ENCODE data around the gene GADL1.

GADL1 gene

GRCh38 chr3:30693470-30694120, 200.9 kb downstream of the GADL1 start:
- Mint-ChIP-seq H3K9me3 (no peaks in the 10 kb centered on the region), H3K27ac (peak overlapping the region; percentile 60), H3K27me3 (no peaks in the 10 kb centered on the region), H3K4me3 (no peak overlapping the region), H3K36me3 (peaks cover 46% of the 10 kb centered on the region), H3K4me1 (peaks cover 87% of the 10 kb centered on the region)

- Mint-ChIP-seq H3K27me3 (no peaks in the 10 kb centered on the region), H3K4me3 (no peak overlapping the region), H3K4me1 (peaks cover 91% of the 10 kb centered on the region), H3K9me3 (no peaks in the 10 kb centered on the region), H3K36me3 (peaks cover 47% of the 10 kb centered on the region), H3K27ac (peak overlapping the region; percentile 97)
Observed at GRCh38 chr3:30692498-30693130, 201.8 kb downstream of the GADL1 start.

GRCh38 chr3:30691944-30692343, 202.5 kb downstream of the GADL1 start:
- Mint-ChIP-seq H3K27ac (peak overlapping the region; percentile 97), H3K36me3 (peaks cover 46% of the 10 kb centered on the region), H3K4me1 (peaks cover 91% of the 10 kb centered on the region)

GRCh38 chr3:30691249-30691880, 203.1 kb downstream of the GADL1 start:
- no peak overlapping the region for H3K4me3 Mint-ChIP-seq
- H3K9me3 Mint-ChIP-seq: no peaks in the 10 kb centered on the region
- peaks cover 91% of the 10 kb centered on the region for H3K4me1 Mint-ChIP-seq
- peaks cover 47% of the 10 kb centered on the region for H3K36me3 Mint-ChIP-seq
- H3K27ac Mint-ChIP-seq: peak overlapping the region; percentile 83
- H3K27me3 Mint-ChIP-seq: no peaks in the 10 kb centered on the region

More at GRCh38 chr3:30691944-30692343, 202.5 kb downstream of the GADL1 start:
- H3K9me3 Mint-ChIP-seq: no peaks in the 10 kb centered on the region
- no peak overlapping the region for H3K4me3 Mint-ChIP-seq
- H3K27me3 Mint-ChIP-seq: no peaks in the 10 kb centered on the region

- Mint-ChIP-seq H3K4me3 (no peak overlapping the region), H3K36me3 (peaks cover 55% of the 10 kb centered on the region), H3K4me1 (peaks cover 91% of the 10 kb centered on the region), H3K27ac (peak overlapping the region; percentile 83), H3K27me3 (no peaks in the 10 kb centered on the region), H3K9me3 (no peaks in the 10 kb centered on the region)
Observed at GRCh38 chr3:30690199-30690598, 204.3 kb downstream of the GADL1 start.

- H3K27me3 Mint-ChIP-seq: no peaks in the 10 kb centered on the region
- H3K27ac Mint-ChIP-seq: peak overlapping the region; percentile 99
- peaks cover 54% of the 10 kb centered on the region for H3K36me3 Mint-ChIP-seq
- peak overlapping the region; percentile 86 for H3K4me3 Mint-ChIP-seq
- H3K9me3 Mint-ChIP-seq: no peaks in the 10 kb centered on the region
- peaks cover 95% of the 10 kb centered on the region for H3K4me1 Mint-ChIP-seq
Observed at GRCh38 chr3:30688776-30689641, 205.5 kb downstream of the GADL1 start.

GRCh38 chr3:30687930-30688570, 206.4 kb downstream of the GADL1 start:
- Mint-ChIP-seq H3K9me3 (no peaks in the 10 kb centered on the region), H3K27ac (peak overlapping the region; percentile 92), H3K4me3 (peak overlapping the region; percentile 40), H3K36me3 (peaks cover 58% of the 10 kb centered on the region), H3K27me3 (no peaks in the 10 kb centered on the region), H3K4me1 (peaks cover 97% of the 10 kb centered on the region)

- peaks cover 99% of the 10 kb centered on the region for H3K4me1 Mint-ChIP-seq
- H3K4me3 Mint-ChIP-seq: no peak overlapping the region
- no peaks in the 10 kb centered on the region for H3K9me3 Mint-ChIP-seq
- no peaks in the 10 kb centered on the region for H3K27me3 Mint-ChIP-seq
- H3K27ac Mint-ChIP-seq: peak overlapping the region; percentile 92
- H3K36me3 Mint-ChIP-seq: peaks cover 60% of the 10 kb centered on the region
Observed at GRCh38 chr3:30686799-30687198, 207.7 kb downstream of the GADL1 start.

- H3K9me3 Mint-ChIP-seq: no peaks in the 10 kb centered on the region
- H3K4me1 Mint-ChIP-seq: peaks cover 100% of the 10 kb centered on the region
- peak overlapping the region; percentile 85 for H3K27ac Mint-ChIP-seq
- H3K36me3 Mint-ChIP-seq: peaks cover 64% of the 10 kb centered on the region
- H3K27me3 Mint-ChIP-seq: no peaks in the 10 kb centered on the region
- H3K4me3 Mint-ChIP-seq: no peak overlapping the region
Observed at GRCh38 chr3:30686176-30686575, 208.3 kb downstream of the GADL1 start.

GRCh38 chr3:30685267-30685667, 209.2 kb downstream of the GADL1 start:
- peaks cover 100% of the 10 kb centered on the region for H3K4me1 Mint-ChIP-seq
- peak overlapping the region; percentile 31 for H3K4me3 Mint-ChIP-seq
- H3K9me3 Mint-ChIP-seq: no peaks in the 10 kb centered on the region
- peak overlapping the region; percentile 85 for H3K27ac Mint-ChIP-seq
- H3K36me3 Mint-ChIP-seq: peaks cover 65% of the 10 kb centered on the region
- no peaks in the 10 kb centered on the region for H3K27me3 Mint-ChIP-seq

GRCh38 chr3:30684356-30684755, 210.1 kb downstream of the GADL1 start:
- no peaks in the 10 kb centered on the region for H3K27me3 Mint-ChIP-seq
- peaks cover 67% of the 10 kb centered on the region for H3K36me3 Mint-ChIP-seq
- peak overlapping the region; percentile 71 for H3K4me3 Mint-ChIP-seq
- peaks cover 98% of the 10 kb centered on the region for H3K4me1 Mint-ChIP-seq
- peak overlapping the region; percentile 85 for H3K27ac Mint-ChIP-seq
- no peaks in the 10 kb centered on the region for H3K9me3 Mint-ChIP-seq

- H3K4me1 Mint-ChIP-seq: peaks cover 98% of the 10 kb centered on the region
- no peaks in the 10 kb centered on the region for H3K27me3 Mint-ChIP-seq
- peak overlapping the region; percentile 71 for H3K4me3 Mint-ChIP-seq
- H3K36me3 Mint-ChIP-seq: peaks cover 69% of the 10 kb centered on the region
- H3K9me3 Mint-ChIP-seq: no peaks in the 10 kb centered on the region
- H3K27ac Mint-ChIP-seq: peak overlapping the region; percentile 85
Observed at GRCh38 chr3:30683769-30684168, 210.7 kb downstream of the GADL1 start.

GRCh38 chr3:30682434-30683155, 211.9 kb downstream of the GADL1 start:
- H3K27me3 Mint-ChIP-seq: no peaks in the 10 kb centered on the region
- peak overlapping the region; percentile 97 for H3K27ac Mint-ChIP-seq
- H3K36me3 Mint-ChIP-seq: peaks cover 68% of the 10 kb centered on the region
- no peaks in the 10 kb centered on the region for H3K9me3 Mint-ChIP-seq
- H3K4me1 Mint-ChIP-seq: peaks cover 98% of the 10 kb centered on the region
- peak overlapping the region; percentile 67 for H3K4me3 Mint-ChIP-seq

GRCh38 chr3:30681649-30682211, 212.7 kb downstream of the GADL1 start:
- peak overlapping the region; percentile 67 for H3K4me3 Mint-ChIP-seq
- peaks cover 70% of the 10 kb centered on the region for H3K36me3 Mint-ChIP-seq
- H3K27me3 Mint-ChIP-seq: no peaks in the 10 kb centered on the region
- peak overlapping the region; percentile 97 for H3K27ac Mint-ChIP-seq
- H3K9me3 Mint-ChIP-seq: peaks cover 7% of the 10 kb centered on the region
- H3K4me1 Mint-ChIP-seq: peaks cover 98% of the 10 kb centered on the region

Measured in activated naive CD4-positive, alpha-beta T cell treated with anti-CD3 and anti-CD28 coated beads, Interleukin-2, amount 50 U/mL, for 24 hours (primary cell).